ENCODE data around the gene RPL38. TPM values are rescaled to one million over a fixed set of nuclear protein-coding genes. Genes with fewer than 3 reads are reported as not detected.

The RPL38 gene
- polyA plus RNA-seq, 2 of the 4 experiments (the other 2 are of a cell fraction), result 3,205 to 4,133 TPM

DNA sequence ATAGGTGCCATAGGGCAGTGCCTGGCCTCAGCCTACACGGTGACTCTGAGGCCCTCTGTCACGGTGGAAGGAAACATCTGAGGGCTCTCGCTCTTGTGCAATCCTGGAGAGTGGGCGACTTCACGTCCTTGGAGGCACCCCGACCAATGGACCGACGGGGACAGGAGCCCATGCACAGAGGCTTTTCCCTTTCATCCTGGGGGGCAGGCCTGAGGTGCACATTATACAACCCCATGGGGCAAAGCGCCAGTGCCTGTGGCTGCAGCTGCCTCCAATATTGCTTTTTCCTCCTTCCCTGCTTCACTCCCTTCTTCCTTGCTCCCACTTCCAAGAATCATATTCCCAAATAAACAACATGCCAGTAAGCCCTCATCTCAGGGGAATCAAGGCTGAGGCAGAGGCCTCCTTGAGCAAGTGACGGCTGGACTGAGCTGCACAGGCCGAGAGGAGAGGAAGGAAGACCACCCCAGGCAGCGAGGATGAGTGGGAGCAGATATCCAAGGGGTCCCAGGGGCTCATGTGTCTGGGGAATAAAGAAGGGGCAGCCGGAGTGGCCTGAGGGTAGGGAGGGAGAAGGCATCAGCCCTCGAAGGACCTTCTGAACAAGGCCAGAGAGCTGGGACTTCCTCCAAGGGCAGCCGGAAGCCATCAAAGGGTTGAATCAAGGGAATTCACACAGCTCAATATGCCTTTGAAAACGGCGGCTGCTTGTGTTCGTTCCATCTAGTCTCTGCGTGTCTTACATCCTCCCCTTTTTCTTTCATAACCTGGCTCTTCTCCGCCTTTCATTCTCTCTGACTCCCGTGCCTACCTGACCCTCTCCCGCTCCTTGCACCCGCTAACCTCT is 42.6 kb upstream of the RPL38 start:
- CTCF ChIA-PET, result interaction anchor here (0.8 to 3.4 kb wide), 4 partner anchors 9 to 731 kb away, joined by 3 to 25 read pairs (median 4); no protein-coding TSS in a partner anchor
- DNase-seq (ENCODE audit: low read depth in 1 of 2, low spot score in 1 of 2) (no peak), FAIRE-seq (no peak), ATAC-seq (no peak)
- POLR2A ChIA-PET, result no interaction called here
- Histone ChIP-seq H3K9me3 (peaks cover 15% of the 10 kb centered on the region; the same call in 2 of the 3 replicates), H3K4me3 (no peak overlapping the region), H3K4me2 (no peak overlapping the region), H3K27ac (no peak overlapping the region), H3K4me1 (no peaks in the 10 kb centered on the region)
- TF ChIP-seq EHF (CRISPR knock-in tag; IDR thresholded peaks at IDR 0.05) (no peak), RNF2 (IDR thresholded peaks at IDR 0.05; ENCODE audit: borderline replicate concordance, low read depth) (no peak), GATA3 (IDR thresholded peaks at IDR 0.05; ENCODE audit: borderline replicate concordance) (no peak), BHLHE40 (IDR thresholded peaks at IDR 0.05; ENCODE audit: low read depth, low read length) (no peak), ZC3H11A (IDR thresholded peaks at IDR 0.05) (no peak), NFE2L2 (conservative IDR thresholded peaks at IDR 0.05; ENCODE audit: low read length) (no peak), NR3C1 (IDR thresholded peaks at IDR 0.05) (no peak)
- TF ChIP-seq, protein P1, sequence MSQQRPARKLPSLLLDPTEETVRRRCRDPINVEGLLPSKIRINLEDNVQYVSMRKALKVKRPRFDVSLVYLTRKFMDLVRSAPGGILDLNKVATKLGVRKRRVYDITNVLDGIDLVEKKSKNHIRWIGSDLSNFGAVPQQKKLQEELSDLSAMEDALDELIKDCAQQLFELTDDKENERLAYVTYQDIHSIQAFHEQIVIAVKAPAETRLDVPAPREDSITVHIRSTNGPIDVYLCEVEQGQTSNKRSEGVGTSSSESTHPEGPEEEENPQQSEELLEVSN (IDR thresholded peaks at IDR 0.05; ENCODE audit: borderline replicate concordance, low read depth), result no peak
- TF ChIP-seq, protein P2, sequence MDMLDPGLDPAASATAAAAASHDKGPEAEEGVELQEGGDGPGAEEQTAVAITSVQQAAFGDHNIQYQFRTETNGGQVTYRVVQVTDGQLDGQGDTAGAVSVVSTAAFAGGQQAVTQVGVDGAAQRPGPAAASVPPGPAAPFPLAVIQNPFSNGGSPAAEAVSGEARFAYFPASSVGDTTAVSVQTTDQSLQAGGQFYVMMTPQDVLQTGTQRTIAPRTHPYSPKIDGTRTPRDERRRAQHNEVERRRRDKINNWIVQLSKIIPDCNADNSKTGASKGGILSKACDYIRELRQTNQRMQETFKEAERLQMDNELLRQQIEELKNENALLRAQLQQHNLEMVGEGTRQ (IDR thresholded peaks at IDR 0.05), result no peak
- TF ChIP-seq, protein P3, sequence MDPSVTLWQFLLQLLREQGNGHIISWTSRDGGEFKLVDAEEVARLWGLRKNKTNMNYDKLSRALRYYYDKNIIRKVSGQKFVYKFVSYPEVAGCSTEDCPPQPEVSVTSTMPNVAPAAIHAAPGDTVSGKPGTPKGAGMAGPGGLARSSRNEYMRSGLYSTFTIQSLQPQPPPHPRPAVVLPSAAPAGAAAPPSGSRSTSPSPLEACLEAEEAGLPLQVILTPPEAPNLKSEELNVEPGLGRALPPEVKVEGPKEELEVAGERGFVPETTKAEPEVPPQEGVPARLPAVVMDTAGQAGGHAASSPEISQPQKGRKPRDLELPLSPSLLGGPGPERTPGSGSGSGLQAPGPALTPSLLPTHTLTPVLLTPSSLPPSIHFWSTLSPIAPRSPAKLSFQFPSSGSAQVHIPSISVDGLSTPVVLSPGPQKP (IDR thresholded peaks at IDR 0.05; ENCODE audit: low read depth, low read length), result no peak
- TF ChIP-seq, protein P4, sequence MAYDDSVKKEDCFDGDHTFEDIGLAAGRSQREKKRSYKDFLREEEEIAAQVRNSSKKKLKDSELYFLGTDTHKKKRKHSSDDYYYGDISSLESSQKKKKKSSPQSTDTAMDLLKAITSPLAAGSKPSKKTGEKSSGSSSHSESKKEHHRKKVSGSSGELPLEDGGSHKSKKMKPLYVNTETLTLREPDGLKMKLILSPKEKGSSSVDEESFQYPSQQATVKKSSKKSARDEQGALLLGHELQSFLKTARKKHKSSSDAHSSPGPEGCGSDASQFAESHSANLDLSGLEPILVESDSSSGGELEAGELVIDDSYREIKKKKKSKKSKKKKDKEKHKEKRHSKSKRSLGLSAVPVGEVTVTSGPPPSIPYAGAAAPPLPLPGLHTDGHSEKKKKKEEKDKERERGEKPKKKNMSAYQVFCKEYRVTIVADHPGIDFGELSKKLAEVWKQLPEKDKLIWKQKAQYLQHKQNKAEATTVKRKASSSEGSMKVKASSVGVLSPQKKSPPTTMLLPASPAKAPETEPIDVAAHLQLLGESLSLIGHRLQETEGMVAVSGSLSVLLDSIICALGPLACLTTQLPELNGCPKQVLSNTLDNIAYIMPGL (CRISPR knock-in tag; IDR thresholded peaks at IDR 0.05; ENCODE audit: borderline replicate concordance), result no peak
- WGBS (ENCODE audit: missing lambda C conversion rate), result 45% methylated on average over 23 of the region's 23 CpGs

DNA sequence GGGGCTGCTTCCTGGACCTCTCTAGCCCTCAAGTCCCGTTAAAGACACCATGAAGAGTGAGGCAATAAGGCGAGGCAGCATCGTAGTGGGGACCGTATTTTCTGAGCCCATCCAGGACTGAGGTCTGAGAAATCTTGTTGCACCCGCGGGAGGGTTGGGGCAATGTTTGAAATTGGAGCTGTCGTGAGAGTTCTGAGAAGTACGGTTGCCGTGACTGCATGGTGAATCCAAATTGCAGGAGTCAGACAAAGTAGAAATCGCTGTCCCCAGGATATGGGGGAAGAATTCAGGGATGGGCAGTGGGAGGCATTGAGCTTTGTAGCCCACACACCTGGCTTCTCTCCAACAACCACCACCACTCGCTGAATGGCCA is 42.0 kb upstream of the RPL38 start:
- CTCF ChIA-PET, result interaction anchor here (1.0 to 2.5 kb wide), 4 partner anchors 15 to 732 kb away, joined by 3 to 8 read pairs (median 4); no protein-coding TSS in a partner anchor
- WGBS (ENCODE audit: missing lambda C conversion rate), result 32% methylated on average over 11 of the region's 11 CpGs
- no peak overlapping the region for H3K27ac ChIP-seq
- no peaks in the 10 kb centered on the region for H3K4me1 ChIP-seq
- TF ChIP-seq, protein P1 (IDR thresholded peaks at IDR 0.05; ENCODE audit: borderline replicate concordance, low read depth), result no peak
- TF ChIP-seq TP53 (CRISPR knock-in tag; IDR thresholded peaks at IDR 0.05) (no peak), ZSCAN20 (CRISPR knock-in tag; IDR thresholded peaks at IDR 0.05) (no peak), FOXS1 (CRISPR knock-in tag; IDR thresholded peaks at IDR 0.05) (no peak), CBX2 (IDR thresholded peaks at IDR 0.05; ENCODE audit: borderline replicate concordance, low read depth) (no peak), EHMT2 (IDR thresholded peaks at IDR 0.05; ENCODE audit: low read depth) (no peak), HOXB13 (CRISPR knock-in tag; IDR thresholded peaks at IDR 0.05; ENCODE audit: low read depth) (no peak), KDM5A (IDR thresholded peaks at IDR 0.05) (no peak), KDM1A (IDR thresholded peaks at IDR 0.05; ENCODE audit: low read depth) (no peak), MAFK (IDR thresholded peaks at IDR 0.05; ENCODE audit: partially characterized antibody) (no peak), ZFP36 (IDR thresholded peaks at IDR 0.05; ENCODE audit: borderline replicate concordance, partially characterized antibody) (no peak), RFX5 (IDR thresholded peaks at IDR 0.05) (no peak)
- TF ChIP-seq, protein P5, sequence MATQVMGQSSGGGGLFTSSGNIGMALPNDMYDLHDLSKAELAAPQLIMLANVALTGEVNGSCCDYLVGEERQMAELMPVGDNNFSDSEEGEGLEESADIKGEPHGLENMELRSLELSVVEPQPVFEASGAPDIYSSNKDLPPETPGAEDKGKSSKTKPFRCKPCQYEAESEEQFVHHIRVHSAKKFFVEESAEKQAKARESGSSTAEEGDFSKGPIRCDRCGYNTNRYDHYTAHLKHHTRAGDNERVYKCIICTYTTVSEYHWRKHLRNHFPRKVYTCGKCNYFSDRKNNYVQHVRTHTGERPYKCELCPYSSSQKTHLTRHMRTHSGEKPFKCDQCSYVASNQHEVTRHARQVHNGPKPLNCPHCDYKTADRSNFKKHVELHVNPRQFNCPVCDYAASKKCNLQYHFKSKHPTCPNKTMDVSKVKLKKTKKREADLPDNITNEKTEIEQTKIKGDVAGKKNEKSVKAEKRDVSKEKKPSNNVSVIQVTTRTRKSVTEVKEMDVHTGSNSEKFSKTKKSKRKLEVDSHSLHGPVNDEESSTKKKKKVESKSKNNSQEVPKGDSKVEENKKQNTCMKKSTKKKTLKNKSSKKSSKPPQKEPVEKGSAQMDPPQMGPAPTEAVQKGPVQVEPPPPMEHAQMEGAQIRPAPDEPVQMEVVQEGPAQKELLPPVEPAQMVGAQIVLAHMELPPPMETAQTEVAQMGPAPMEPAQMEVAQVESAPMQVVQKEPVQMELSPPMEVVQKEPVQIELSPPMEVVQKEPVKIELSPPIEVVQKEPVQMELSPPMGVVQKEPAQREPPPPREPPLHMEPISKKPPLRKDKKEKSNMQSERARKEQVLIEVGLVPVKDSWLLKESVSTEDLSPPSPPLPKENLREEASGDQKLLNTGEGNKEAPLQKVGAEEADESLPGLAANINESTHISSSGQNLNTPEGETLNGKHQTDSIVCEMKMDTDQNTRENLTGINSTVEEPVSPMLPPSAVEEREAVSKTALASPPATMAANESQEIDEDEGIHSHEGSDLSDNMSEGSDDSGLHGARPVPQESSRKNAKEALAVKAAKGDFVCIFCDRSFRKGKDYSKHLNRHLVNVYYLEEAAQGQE (IDR thresholded peaks at IDR 0.05), result no peak
- TF ChIP-seq, protein P6, sequence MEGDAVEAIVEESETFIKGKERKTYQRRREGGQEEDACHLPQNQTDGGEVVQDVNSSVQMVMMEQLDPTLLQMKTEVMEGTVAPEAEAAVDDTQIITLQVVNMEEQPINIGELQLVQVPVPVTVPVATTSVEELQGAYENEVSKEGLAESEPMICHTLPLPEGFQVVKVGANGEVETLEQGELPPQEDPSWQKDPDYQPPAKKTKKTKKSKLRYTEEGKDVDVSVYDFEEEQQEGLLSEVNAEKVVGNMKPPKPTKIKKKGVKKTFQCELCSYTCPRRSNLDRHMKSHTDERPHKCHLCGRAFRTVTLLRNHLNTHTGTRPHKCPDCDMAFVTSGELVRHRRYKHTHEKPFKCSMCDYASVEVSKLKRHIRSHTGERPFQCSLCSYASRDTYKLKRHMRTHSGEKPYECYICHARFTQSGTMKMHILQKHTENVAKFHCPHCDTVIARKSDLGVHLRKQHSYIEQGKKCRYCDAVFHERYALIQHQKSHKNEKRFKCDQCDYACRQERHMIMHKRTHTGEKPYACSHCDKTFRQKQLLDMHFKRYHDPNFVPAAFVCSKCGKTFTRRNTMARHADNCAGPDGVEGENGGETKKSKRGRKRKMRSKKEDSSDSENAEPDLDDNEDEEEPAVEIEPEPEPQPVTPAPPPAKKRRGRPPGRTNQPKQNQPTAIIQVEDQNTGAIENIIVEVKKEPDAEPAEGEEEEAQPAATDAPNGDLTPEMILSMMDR (IDR thresholded peaks at IDR 0.05), result no peak
- ATAC-seq, result no peak
- peaks cover 13% of the 10 kb centered on the region; the same call in 2 of the 3 replicates for H3K9me3 ChIP-seq
- no peak overlapping the region for H3K4me3 ChIP-seq
- no peak for DNase-seq (ENCODE audit: low read depth in 1 of 2, low spot score in 1 of 2)
- FAIRE-seq, result no peak
- no peak overlapping the region for H3K4me2 ChIP-seq
- POLR2A ChIA-PET, result no interaction called here

Measured in A549 (cell line).